H9 (cell line): ENCODE results near the gene NCOA1. TPM values are rescaled to one million over a fixed set of nuclear protein-coding genes. Genes with fewer than 3 reads are reported as not detected.

ENCODE experiments used
- DNase-seq: peaks from one replicate; pipeline ENCODE4 v3.0.0-alpha.2; 2017
- H2AFZ ChIP-seq: one replicate; pipeline ENCODE4 v1.6.1; 2013; ENCODE audit warnings: mild to moderate bottlenecking, low read length, control low read depth, moderate library complexity
- H2AK5ac ChIP-seq: 2 replicates; pipeline ENCODE4 v1.6.1; 2013; ENCODE audit warnings: low read length, control low read depth, mixed read lengths; ENCODE audit not compliant: insufficient read length
- H2BK120ac ChIP-seq: one replicate; pipeline ENCODE4 v1.6.1; 2013; ENCODE audit warnings: low read depth, mild to moderate bottlenecking, low read length, control low read depth, inconsistent platforms; ENCODE audit not compliant: poor library complexity, severe bottlenecking
- H2BK12ac ChIP-seq: 2 replicates; pipeline ENCODE4 v1.6.1; 2013; ENCODE audit warnings: low read length, control low read depth, mixed read lengths, low read depth; ENCODE audit not compliant: insufficient read length
- H2BK15ac ChIP-seq: 2 replicates; pipeline ENCODE4 v1.6.1; 2013; ENCODE audit warnings: low read depth, low read length, control low read depth
- H2BK20ac ChIP-seq: one replicate; pipeline ENCODE4 v1.6.1; 2013; ENCODE audit warnings: low read depth, mild to moderate bottlenecking, low read length, control low read depth, inconsistent platforms; ENCODE audit not compliant: poor library complexity, severe bottlenecking
- H2BK5ac ChIP-seq: 2 replicates; pipeline ENCODE4 v1.6.1; 2013; ENCODE audit warnings: low read length, control low read depth, mixed read lengths; ENCODE audit not compliant: insufficient read length
- H3K14ac ChIP-seq: 2 replicates; pipeline ENCODE4 v1.6.1; 2013; ENCODE audit warnings: low read length, control low read depth; ENCODE audit not compliant: insufficient read depth
- H3K18ac ChIP-seq: 2 replicates; pipeline ENCODE4 v1.6.1; 2013; ENCODE audit warnings: low read depth, mild to moderate bottlenecking, mixed read lengths, low read length, control low read depth; ENCODE audit not compliant: insufficient read length
- H3K23ac ChIP-seq: 2 replicates; pipeline ENCODE4 v1.6.1; 2013; ENCODE audit warnings: low read length, control low read depth, mixed read lengths, low read depth; ENCODE audit not compliant: insufficient read length
- H3K23me2 ChIP-seq: 2 replicates; pipeline ENCODE4 v1.6.1; 2013; ENCODE audit warnings: low read depth, mild to moderate bottlenecking, mixed read lengths, low read length, control low read depth; ENCODE audit not compliant: insufficient read length, poor library complexity, severe bottlenecking
- H3K27ac ChIP-seq: 2 replicates; pipeline ENCODE4 v1.5.1; 2013; ENCODE audit warnings: low read length, control low read depth, mixed read lengths, low read depth; ENCODE audit not compliant: insufficient read length
- H3K27me3 ChIP-seq: 2 replicates; pipeline ENCODE4 v1.6.1; 2013; ENCODE audit warnings: low read length, control low read depth, inconsistent platforms; ENCODE audit not compliant: insufficient read depth
- H3K4ac ChIP-seq: 2 replicates; pipeline ENCODE4 v1.6.1; 2013; ENCODE audit warnings: low read depth, mild to moderate bottlenecking, control low read depth, inconsistent platforms, low read length, moderate library complexity
- H3K4me1 ChIP-seq: 2 replicates; pipeline ENCODE4 v1.6.1; 2013; ENCODE audit warnings: low read length, control low read depth, inconsistent platforms; ENCODE audit not compliant: insufficient read depth
- H3K4me2 ChIP-seq: 2 replicates; pipeline ENCODE4 v1.6.1; 2013; ENCODE audit warnings: low read length, control low read depth, mixed read lengths; ENCODE audit not compliant: insufficient read length, insufficient read depth
- H3K56ac ChIP-seq: 2 replicates; pipeline ENCODE4 v1.6.1; 2013; ENCODE audit warnings: low read depth, mild to moderate bottlenecking, mixed read lengths, low read length, control low read depth; ENCODE audit not compliant: insufficient read length
- H3K79me1 ChIP-seq: 2 replicates; pipeline ENCODE4 v1.6.1; 2013; ENCODE audit warnings: low read depth, mild to moderate bottlenecking, moderate library complexity, low read length, control low read depth, inconsistent platforms; ENCODE audit not compliant: insufficient read depth, poor library complexity, severe bottlenecking
- H3K79me2 ChIP-seq: 2 replicates; pipeline ENCODE4 v1.6.1; 2013; ENCODE audit warnings: low read length, control low read depth, inconsistent platforms; ENCODE audit not compliant: insufficient read depth
- H3K9ac ChIP-seq: 2 replicates; pipeline ENCODE4 v1.6.1; 2013; ENCODE audit warnings: low read length, control low read depth, mixed read lengths; ENCODE audit not compliant: insufficient read length; ENCODE audit errors: extremely low read depth
- H3K9me3 ChIP-seq: one replicate; pipeline ENCODE4 v1.6.1; 2013; ENCODE audit warnings: low read depth, low read length, inconsistent platforms; ENCODE audit not compliant: control insufficient read depth
- H3T11ph ChIP-seq: one replicate; pipeline ENCODE4 v1.6.1; 2013; ENCODE audit warnings: mild to moderate bottlenecking, low read length, control low read depth, inconsistent platforms
- H4K20me1 ChIP-seq: one replicate; pipeline ENCODE4 v1.6.1; 2013; ENCODE audit not compliant: control insufficient read depth, insufficient read length, insufficient read depth
- H4K5ac ChIP-seq: 2 replicates; pipeline ENCODE4 v1.6.1; 2013; ENCODE audit warnings: low read depth, mild to moderate bottlenecking, mixed read lengths, low read length, control low read depth; ENCODE audit not compliant: insufficient read length
- H4K8ac ChIP-seq: replicated peaks from 2 replicates; pipeline ENCODE4 v1.6.1; 2013; ENCODE audit warnings: low read length, control low read depth, mixed read lengths, low read depth; ENCODE audit not compliant: insufficient read length
- H4K91ac ChIP-seq: 2 replicates; pipeline ENCODE4 v1.6.1; 2013; ENCODE audit warnings: low read depth, mild to moderate bottlenecking, moderate library complexity, mixed read lengths, low read length, control low read depth; ENCODE audit not compliant: insufficient read length
- H3K27ac Mint-ChIP-seq, 3 experiments: 2 replicates in 2 of 3; 3 replicates in 1 of 3; pipeline ENCODE4 v1.8.0; 2020 to 2021; ENCODE audit warnings: mixed read lengths in 3 of 3, mild to moderate bottlenecking in 1 of 3, moderate library complexity in 1 of 3
- H3K27me3 Mint-ChIP-seq: 2 replicates; pipeline ENCODE4 v1.8.0; 2021; ENCODE audit warnings: low read depth, mild to moderate bottlenecking, moderate library complexity, mixed read lengths
- H3K36me3 Mint-ChIP-seq, 3 experiments: 2 replicates in 2 of 3; 3 replicates in 1 of 3; pipeline ENCODE4 v1.8.0; 2020 to 2021; ENCODE audit warnings: low read depth in 3 of 3, mixed read lengths in 3 of 3; ENCODE audit not compliant: insufficient read depth in 1 of 3
- H3K4me1 Mint-ChIP-seq, 2 experiments: 2 replicates each; pipeline ENCODE4 v1.8.0; 2020; ENCODE audit warnings: mixed read lengths in 2 of 2
- H3K4me3 Mint-ChIP-seq, 2 experiments: 2 replicates in 1 of 2; 3 replicates in 1 of 2; pipeline ENCODE4 v1.8.0; 2020 to 2021; ENCODE audit warnings: mild to moderate bottlenecking in 2 of 2, mixed read lengths in 2 of 2, moderate library complexity in 1 of 2
- H3K9me3 Mint-ChIP-seq, 2 experiments: 2 replicates in 1 of 2; 3 replicates in 1 of 2; pipeline ENCODE4 v1.8.0; 2020; ENCODE audit warnings: mild to moderate bottlenecking in 2 of 2, mixed read lengths in 2 of 2, moderate library complexity in 1 of 2
- WGBS: extraction: QIAGEN DNeasy Blood & Tissue Kit; methylation state at CpG from one replicate; pipeline ENCODE4 v1.1.7; 2013; ENCODE audit warnings: missing lambda C conversion rate, low lambda C conversion rate, mixed read lengths; ENCODE audit not compliant: insufficient read length; ENCODE audit errors: extremely low coverage; 5-methylcytosine and 5-hydroxymethylcytosine counted together
- total RNA-seq: library from RNA; stranded (reverse); gene quantifications from 2 replicates; pipeline ENCODE4 v1.2.1, GENCODE V29; 2021
- TF ChIP-seq, protein P1 (sequence below): fragments of 200-600 bp; sonication (generic); conservative IDR thresholded peaks from 3 replicates; pipeline ENCODE4 v1.8.0; 2021; ENCODE audit warnings: antibody characterized with exemption, mild to moderate bottlenecking

NCOA1 gene
- total RNA-seq, 1 experiment from 2014 or later, result 14.8 TPM

DNA sequence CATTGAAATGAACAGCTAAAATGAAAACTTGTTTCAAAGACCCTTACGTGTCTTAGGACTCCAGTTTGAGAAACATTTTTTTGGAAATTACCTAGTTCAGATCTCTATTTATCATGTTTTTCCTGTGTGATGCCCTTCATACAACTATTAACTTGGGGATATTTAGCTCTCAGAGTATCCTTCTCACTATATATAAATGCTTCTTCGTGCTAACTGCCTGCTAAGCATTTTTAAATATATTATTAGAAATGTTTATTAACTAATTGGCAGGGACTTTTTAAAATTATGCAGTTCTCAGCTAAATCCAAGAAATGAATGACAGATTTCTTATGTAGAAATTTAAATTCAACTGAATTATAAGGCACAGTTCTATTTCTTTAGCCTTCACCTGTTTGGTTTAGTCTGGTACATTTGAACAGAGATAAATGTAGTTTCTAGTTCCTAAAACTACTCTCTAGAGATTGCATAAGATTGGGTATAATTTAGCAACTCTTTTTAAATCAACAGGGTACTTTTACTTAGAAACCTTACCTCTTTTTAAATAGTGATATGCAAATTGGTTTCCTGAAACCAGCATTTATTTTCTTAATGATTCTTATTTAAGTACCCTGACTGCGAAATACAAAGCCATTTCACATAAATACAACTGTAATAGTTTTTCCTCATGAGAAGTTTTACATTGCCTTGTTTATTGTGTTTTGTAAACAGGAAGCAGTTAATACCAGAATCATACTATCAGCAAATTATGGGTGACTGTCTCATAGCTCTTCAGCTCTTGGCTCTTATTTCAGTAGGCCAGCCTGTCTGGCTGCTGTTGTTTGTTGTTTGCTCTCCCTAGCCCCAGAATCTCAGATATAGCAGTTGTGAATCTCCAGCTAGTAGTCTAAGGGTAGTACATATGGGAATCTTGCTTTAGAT is 161.5 kb downstream of the NCOA1 start:
- Histone ChIP-seq H3K4ac (no peak overlapping the region), H4K8ac (no peak overlapping the region), H2BK12ac (no peak overlapping the region), H3K4me1 (no peaks in the 10 kb centered on the region), H3K18ac (no peak overlapping the region), H2AK5ac (no peak overlapping the region), H3K79me2 (no peaks in the 10 kb centered on the region), H2AFZ (no peak overlapping the region), H2BK20ac (no peak overlapping the region), H3K23me2 (no peaks in the 10 kb centered on the region), H4K91ac (no peak overlapping the region), H3K27me3 (no peaks in the 10 kb centered on the region), H3T11ph (no peak overlapping the region), H2BK120ac (no peak overlapping the region), H3K56ac (no peak overlapping the region), H2BK5ac (no peak overlapping the region), H3K4me2 (no peak overlapping the region), H2BK15ac (no peak overlapping the region), H3K9ac (no peak overlapping the region), H3K9me3 (no peaks in the 10 kb centered on the region), H3K23ac (no peak overlapping the region), H4K20me1 (no peaks in the 10 kb centered on the region), H3K79me1 (no peaks in the 10 kb centered on the region), H3K14ac (no peak overlapping the region), H3K27ac (no peak overlapping the region), H4K5ac (no peak overlapping the region)
- H3K4me1 Mint-ChIP-seq, result peaks cover 8% of the 10 kb centered on the region in 2 experiments
- TF ChIP-seq, protein P1, sequence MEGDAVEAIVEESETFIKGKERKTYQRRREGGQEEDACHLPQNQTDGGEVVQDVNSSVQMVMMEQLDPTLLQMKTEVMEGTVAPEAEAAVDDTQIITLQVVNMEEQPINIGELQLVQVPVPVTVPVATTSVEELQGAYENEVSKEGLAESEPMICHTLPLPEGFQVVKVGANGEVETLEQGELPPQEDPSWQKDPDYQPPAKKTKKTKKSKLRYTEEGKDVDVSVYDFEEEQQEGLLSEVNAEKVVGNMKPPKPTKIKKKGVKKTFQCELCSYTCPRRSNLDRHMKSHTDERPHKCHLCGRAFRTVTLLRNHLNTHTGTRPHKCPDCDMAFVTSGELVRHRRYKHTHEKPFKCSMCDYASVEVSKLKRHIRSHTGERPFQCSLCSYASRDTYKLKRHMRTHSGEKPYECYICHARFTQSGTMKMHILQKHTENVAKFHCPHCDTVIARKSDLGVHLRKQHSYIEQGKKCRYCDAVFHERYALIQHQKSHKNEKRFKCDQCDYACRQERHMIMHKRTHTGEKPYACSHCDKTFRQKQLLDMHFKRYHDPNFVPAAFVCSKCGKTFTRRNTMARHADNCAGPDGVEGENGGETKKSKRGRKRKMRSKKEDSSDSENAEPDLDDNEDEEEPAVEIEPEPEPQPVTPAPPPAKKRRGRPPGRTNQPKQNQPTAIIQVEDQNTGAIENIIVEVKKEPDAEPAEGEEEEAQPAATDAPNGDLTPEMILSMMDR, result no peak
- WGBS, result no CpG with 5 or more reads among the region's 3 CpGs
- no peaks in the 10 kb centered on the region for H3K27me3 Mint-ChIP-seq
- DNase-seq, result no peak
- no peaks in the 10 kb centered on the region for H3K9me3 Mint-ChIP-seq
- peak overlapping the region in 1 of 3 experiments; percentile 27; a peak in 2 of 7 replicates for H3K27ac Mint-ChIP-seq
- H3K4me3 Mint-ChIP-seq, result no peak overlapping the region
- H3K36me3 Mint-ChIP-seq, result no peaks in the 10 kb centered on the region
